Measurements from ENCODE around the gene KRTAP3-1.
"Not testable (repeated sequence)": the region's sequence is repeated elsewhere in the genome, so short reads cannot be mapped to it uniquely, and the experiment has no call there.

KRTAP3-1 gene

GRCh38 chr17:41008811-41009210, at the start of gene KRTAP3-1:
Gene KRTAP3-1 (minus strand): TSS chr17:41009128. CDS start chr17:41009074, 54 bp downstream.
- no peak for DNase-seq

- DNase-seq: no peak
Measured at GRCh38 chr17:41057547-41057946, 48.6 kb upstream of the KRTAP3-1 start.

DNA sequence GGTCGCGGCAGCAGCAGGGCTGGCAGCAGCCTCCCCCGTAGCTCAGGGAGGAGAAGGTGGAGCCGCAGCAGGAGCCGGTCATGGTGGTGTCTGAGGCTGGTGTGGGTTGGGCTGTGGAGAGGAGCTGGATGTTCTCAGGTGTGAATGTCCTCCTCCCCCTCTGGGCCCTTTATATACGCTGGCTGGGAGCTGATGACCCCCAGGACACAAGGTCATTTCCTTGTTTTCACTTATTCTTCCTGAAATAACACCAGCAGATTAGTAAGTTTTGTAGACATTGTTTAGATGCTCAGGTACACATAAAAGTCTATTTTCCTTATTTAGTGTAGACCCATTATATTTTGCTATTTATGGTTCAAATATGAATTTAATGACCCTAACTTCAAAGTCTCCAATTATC, 46.2 kb upstream of the KRTAP3-1 start, which contains the start of gene KRTAP2-2:
TSS of gene KRTAP2-2 (minus strand) at position 101 of the 400 bp plus-strand sequence. CDS start at position 82, 19 bp downstream.
- DNase-seq: not testable (repeated sequence)

GRCh38 chr17:41054556-41054955, 45.6 kb upstream of the KRTAP3-1 start:
- DNase-seq: not testable (repeated sequence)

- no peak for DNase-seq
Measured at GRCh38 chr17:41054025-41054424, 45.1 kb upstream of the KRTAP3-1 start.

DNA sequence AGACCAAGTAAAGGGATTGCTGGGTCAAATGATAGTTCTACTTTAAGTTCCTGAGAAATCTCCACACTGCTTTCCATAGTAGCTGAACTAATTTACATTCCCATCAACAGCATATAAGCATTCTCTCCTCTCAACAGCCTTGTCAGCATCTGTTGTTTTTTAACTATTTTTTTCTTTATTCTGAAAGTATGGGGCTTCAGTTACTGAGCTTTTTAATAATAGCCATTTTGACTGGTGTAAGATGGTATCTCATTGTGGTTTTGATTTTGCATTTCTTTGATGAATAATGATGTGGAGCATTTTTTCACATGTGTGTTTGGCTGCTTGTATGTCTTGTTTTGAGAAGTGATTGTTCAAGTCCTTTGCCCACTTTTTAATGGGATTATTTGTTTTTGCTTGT, 43.6 kb upstream of the KRTAP3-1 start:
- DNase-seq: no peak

DNA sequence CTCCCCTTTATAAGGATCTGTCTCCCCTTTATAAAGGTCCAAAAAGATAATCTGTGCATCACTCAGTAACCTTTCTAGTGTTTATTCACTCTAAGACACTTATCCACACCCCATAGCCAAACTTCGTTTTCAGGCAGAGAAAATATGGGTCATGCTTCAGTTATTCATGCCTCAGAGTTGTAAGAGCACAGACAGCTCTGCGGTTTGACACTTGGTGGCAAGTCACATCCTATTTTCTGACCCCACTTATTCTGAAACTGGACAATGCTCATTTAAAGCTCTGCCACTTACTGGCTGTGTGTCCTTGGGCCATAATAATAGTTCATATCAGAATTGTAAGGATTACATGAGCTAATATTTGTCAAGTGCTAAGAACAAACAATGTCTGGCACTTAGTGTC, 40.2 kb upstream of the KRTAP3-1 start:
- DNase-seq: no peak

DNA sequence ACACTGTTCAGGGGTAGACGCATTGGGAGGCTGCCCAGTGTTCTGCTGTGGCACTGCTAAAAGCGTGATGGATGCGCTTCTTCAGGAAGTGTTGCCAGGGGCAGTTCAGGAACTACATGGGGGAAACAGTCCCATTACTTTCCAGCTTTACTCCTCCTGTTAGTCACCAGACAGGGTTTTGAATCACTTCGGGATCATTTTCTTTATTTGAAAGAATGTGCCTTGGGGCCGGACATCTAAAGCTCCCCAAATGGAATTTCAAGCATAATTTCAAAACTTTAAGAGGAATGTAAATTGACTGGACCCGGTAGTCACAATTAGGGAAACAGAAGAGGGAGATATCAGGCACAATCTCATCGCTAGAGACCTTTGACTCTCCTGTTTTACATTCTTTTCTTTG, 39.5 kb upstream of the KRTAP3-1 start:
- DNase-seq: no peak

- not testable (repeated sequence) for DNase-seq
Measured at GRCh38 chr17:41046735-41047465, 38.0 kb upstream of the KRTAP3-1 start, which contains the start of gene KRTAP2-1. Gene KRTAP2-1 (minus strand): TSS chr17:41047316. CDS start chr17:41047267, 49 bp downstream.

DNA sequence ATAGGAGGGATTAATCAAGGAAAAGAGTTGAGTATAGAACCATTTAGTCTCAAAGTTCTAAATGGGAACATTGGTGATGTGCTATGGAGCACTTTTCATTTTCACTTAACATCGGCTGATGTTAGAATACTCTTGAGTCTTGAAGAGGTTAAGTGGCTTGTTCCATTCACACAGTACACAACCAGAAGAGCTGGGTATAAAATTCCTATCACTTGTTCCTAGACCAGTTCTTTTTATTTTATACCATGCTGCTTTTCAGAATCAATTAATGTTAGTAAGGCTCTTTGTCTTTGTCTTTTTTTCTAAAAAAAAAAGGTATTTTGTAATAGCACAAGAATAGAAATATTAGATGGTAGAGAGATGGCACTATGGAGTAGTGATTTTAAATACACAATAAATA, 34.0 kb upstream of the KRTAP3-1 start:
- no peak for DNase-seq

DNA sequence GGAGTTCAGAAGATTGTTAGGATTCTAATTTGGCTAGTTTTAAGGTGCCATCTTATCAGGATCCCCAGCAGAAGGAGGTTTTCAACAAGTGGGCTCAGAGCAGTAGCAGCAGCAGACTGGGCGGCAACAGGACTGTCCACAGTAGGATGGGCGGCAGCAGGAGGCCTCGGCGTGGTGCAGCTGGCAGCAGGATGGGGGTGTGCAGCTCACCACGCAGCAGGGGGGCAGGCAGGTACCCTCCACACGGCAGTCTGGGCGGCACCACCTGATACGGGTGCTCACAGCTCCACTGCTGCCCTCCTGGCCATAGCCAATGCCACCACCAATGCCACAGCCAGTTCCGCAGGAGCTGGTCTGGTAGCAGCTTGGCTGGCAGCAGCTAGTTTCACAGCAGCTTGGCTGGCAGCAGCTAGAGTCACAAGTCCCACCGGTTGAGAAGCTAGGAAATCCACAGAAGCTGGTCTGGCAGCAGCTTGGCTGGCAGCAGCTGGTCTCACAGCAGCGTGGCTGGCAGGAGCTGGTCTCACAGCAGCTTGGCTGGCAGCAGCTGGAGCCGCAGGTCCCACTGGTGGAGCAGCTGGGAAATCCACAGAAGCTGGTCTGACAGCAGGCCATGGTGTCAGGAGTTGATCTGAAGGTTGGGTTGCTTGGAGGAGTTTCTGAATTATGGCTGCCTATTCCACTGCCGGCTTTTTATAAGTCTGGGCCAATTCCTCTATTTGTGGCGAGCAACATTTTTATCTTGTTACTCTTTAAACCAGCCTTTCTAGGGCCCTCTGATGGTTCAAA, 32.0 kb upstream of the KRTAP3-1 start, which contains the start of gene KRTAP1-1:
TSS of gene KRTAP1-1 (minus strand) at position 668 of the 789 bp plus-strand sequence. CDS start at position 615, 53 bp downstream.
- not testable (repeated sequence) for DNase-seq

- no peak for DNase-seq
Measured at GRCh38 chr17:41037853-41038350, 29.0 kb upstream of the KRTAP3-1 start.

DNA sequence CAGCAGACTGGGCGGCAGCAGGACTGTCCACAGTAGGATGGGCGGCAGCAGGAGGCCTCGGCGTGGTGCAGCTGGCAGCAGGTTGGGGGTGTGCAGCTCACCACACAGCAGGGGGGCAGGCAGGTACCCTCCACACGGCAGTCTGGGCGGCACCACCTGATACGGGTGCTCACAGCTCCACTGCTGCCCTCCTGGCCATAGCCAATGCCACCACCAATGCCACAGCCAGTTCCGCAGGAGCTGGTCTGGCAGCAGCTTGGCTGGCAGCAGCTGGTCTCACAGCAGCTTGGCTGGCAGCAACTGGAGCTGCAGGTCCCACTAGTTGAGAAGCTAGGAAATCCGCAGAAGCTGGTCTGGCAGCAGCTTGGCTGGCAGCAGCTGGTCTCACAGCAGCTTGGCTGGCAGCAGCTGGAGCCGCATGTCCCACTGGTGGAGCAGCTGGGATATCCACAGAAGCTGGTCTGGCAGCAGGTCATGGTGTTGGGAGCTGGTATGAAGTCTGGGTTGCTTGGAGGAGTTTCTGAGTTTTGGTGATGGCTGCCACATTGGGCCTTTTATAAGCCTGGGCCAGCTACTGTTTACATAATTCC, 25.5 kb upstream of the KRTAP3-1 start, which contains the start of gene KRTAP1-3:
TSS of gene KRTAP1-3 (minus strand) at position 529 of the 590 bp plus-strand sequence. CDS start at position 476, 53 bp downstream.
- not testable (repeated sequence) for DNase-seq

DNA sequence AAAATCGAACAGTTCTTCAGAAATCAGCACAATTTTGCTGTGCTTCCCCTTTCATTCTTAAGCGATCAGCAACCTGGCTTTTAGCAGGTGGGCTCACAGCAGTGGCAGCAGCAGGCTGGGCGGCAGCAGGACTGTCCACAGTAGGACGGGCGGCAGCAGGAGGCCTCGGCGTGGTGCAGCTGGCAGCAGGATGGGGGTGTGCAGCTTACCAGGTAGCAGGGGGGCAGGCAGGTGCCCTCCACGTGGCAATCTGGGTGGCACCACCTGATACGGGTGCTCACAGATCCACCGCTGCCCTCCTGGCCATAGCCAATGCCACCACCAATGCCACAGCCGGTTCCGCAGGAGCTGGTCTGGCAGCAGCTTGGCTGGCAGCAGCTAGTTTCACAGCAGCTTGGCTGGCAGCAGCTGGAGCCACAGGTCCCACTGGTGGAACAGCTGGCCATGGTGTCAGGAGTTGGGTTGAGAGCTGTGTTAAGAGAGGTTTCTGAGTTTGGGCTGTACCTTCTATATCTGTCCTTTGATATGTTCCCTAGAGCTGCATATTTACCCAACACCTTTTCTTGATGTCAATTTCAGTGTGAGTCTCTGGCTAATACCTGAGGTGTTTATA, 20.8 kb upstream of the KRTAP3-1 start, which contains the start of gene KRTAP1-4:
TSS of gene KRTAP1-4 (minus strand) at position 563 of the 613 bp plus-strand sequence. CDS start at position 446, 117 bp downstream.
- DNase-seq: no peak

DNA sequence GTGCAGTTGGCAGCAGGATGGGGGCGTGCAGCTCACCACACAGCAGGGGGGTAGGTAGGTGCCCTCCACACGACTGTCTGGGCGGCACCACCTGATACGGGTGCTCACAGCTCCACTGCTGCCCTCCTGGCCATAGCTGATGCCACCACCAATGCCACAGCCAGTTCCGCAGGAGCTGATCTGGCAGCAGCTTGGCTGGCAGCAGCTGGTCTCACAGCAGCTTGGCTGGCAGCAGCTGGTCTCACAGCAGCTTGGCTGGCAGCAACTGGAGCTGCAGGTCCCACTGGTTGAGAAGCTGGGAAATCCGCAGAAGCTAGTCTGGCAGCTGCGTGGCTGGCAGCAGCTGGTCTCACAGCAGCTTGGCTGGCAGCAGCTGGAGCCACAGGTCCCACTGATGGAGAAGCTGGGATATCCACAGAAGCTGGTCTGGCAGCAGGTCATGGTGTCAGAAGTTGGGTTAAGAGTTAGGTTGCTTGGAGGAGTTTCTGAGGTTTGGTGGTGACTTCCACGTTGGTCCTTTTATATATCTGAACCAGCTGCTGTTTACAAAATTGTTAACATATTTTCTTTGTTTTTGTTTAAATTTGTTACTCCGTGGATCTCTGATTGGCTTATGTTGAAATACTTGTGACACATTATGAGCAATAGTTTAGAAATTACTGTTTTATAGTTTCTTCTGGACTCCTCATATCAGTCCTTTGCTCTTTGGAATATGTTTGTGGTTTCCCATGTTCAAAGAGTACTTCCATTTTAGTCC, 18.0 kb upstream of the KRTAP3-1 start, which contains the start of gene KRTAP1-5:
TSS of gene KRTAP1-5 (minus strand) at position 494 of the 757 bp plus-strand sequence. CDS start at position 441, 53 bp downstream.
- no peak for DNase-seq

- DNase-seq: no peak
Measured at GRCh38 chr17:41024697-41025096, 15.8 kb upstream of the KRTAP3-1 start.

DNA sequence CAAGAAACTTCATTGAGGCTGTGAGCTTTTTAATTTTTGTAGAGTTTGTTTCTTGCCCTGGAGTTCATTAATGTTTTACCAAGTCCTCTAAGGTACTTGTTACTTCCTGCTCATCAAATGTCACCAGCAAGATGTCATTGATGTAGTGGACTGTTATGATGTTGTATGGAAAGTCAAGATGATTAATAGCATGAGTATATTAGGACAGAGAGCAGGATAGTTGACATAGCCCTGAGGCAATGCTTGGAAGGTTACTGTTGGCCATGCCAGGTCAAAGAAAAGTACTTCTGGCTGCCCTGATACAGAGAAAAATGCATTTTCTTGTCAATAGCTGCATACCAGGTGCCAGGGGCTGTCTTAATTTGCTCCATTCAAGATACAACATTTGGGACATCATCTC, 11.4 kb upstream of the KRTAP3-1 start:
- no peak for DNase-seq

- no peak for DNase-seq
Measured at GRCh38 chr17:41019415-41019814, 10.5 kb upstream of the KRTAP3-1 start.

DNA sequence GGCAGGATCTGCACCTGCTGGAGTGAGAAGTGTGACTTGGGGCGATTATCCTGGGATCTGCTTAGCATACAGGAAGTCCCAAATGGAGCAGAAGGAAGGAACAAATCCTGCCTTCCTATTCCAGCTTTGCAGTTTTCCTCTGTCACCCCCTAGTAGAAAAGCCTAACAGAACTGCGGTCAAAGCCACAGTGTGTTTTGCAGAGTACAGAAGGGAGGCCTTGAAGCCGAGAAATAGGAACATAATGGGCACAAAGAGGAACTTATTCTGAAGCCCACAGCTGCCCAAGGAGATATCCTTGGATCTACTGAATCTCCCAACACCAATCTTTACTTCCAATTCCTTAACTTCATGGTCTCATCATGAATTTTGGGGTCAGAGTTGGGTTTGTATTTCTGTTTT, 9.6 kb upstream of the KRTAP3-1 start:
- no peak for DNase-seq

DNA sequence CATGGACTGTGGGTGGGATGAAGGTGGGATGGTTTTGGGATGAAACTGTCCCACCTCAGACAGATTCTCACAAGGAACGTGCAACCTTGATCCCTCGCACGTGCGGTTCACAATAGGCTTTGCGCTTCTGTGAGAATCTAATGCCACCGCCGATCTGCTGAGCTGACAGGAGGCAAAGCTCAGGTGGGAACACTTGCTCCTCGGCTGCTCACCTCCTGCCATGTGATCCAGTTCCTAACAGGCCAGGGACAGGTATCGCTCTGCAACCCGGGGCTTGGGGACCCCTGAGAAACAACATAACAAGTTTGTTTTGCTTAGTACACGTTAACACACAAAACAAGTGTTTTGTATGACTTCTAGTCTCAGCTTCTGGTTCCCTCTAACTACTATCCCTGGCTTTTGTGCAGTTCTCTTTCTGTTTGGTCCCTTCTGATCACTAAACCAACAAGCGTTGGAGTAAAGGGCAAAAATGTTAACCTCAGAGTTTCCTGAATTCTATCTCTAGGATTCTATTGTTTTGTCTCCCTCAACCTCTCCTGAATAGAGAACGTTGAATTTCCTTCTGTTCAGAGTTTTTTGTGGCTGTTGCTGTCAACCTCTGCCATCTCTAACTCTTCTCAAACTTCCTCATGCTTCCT, 7.8 kb upstream of the KRTAP3-1 start:
- DNase-seq: no peak

DNA sequence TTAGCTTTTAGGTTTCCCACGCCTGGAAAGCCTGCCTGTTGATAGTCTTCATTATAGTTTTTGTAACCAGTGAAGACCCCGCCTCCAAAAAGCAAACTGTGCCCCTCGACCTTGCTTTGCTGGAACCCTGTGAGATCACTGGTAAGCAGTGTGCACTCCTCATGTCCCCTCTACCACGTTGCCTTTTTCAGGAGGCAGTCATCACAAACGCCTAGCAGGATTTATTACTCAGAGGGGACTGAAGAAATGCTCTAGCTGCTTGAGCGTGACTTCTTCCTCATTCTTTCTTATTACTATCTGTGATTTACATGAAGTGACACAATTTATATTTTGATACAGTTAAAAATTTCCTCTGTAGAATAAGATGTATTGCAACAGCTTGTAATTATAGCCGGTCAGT, 6.5 kb upstream of the KRTAP3-1 start:
- no peak for DNase-seq
